WTC11 (cell line): ENCODE data around the gene MAST4. TPM values are rescaled to one million over a fixed set of nuclear protein-coding genes. Genes with fewer than 3 reads are reported as not detected.

Source experiments
- ATAC-seq: fragments of 200-7000 bp; cut with Tn5 transposase; 2 replicates; pipeline ENCODE4 v1.10.0; 2021; ENCODE audit warnings: mild to moderate bottlenecking, moderate library complexity
- CTCF ChIA-PET: fragments of 300-600 bp; sonication (Branson Sonifier 250); formaldehyde crosslinking; loops from one replicate; lab custom pipeline; 2021; ENCODE audit warnings: antibody characterized with exemption; lab: Charles Lee
- POLR2A ChIA-PET: fragments of 350-600 bp; sonication (Branson Sonifier 250); formaldehyde crosslinking; loops from one replicate; lab custom pipeline; 2021; ENCODE audit warnings: antibody characterized with exemption; lab: Charles Lee
- DNase-seq: peaks from one replicate; pipeline ENCODE4 v3.0.0; 2021; ENCODE audit warnings: low spot score
- H3K27ac Mint-ChIP-seq: 2 replicates; pipeline ENCODE4 v1.8.0; 2021; ENCODE audit warnings: mixed read lengths
- H3K27me3 Mint-ChIP-seq: 2 replicates; pipeline ENCODE4 v1.8.0; 2021; ENCODE audit warnings: low read depth, mild to moderate bottlenecking, moderate library complexity, mixed read lengths
- H3K36me3 Mint-ChIP-seq: 2 replicates; pipeline ENCODE4 v1.8.0; 2021; ENCODE audit warnings: mixed read lengths
- H3K4me1 Mint-ChIP-seq: 2 replicates; pipeline ENCODE4 v1.8.0; 2022; ENCODE audit warnings: mixed read lengths
- H3K4me3 Mint-ChIP-seq: 2 replicates; pipeline ENCODE4 v1.8.0; 2021; ENCODE audit warnings: mild to moderate bottlenecking, moderate library complexity, mixed read lengths
- H3K9me3 Mint-ChIP-seq: 2 replicates; pipeline ENCODE4 v1.8.0; 2021; ENCODE audit warnings: mixed read lengths
- EMX1 ChIP-seq: fragments of 250-450 bp; sonication (Bioruptor Pico); IDR thresholded peaks from 2 replicates; pipeline ENCODE4 v1.8.0; 2021; ENCODE audit warnings: mild to moderate bottlenecking
- ETV6 ChIP-seq: sonication (generic); formaldehyde crosslinking; IDR thresholded peaks from 2 replicates; pipeline ENCODE4 v1.8.1; 2022; ENCODE audit warnings: mild to moderate bottlenecking, missing genetic modification reagents
- FOXK1 ChIP-seq: sonication (generic); formaldehyde crosslinking; IDR thresholded peaks from 2 replicates; pipeline ENCODE4 v1.8.0; 2022; ENCODE audit warnings: mild to moderate bottlenecking, moderate library complexity, missing genetic modification reagents
- GABPB1 ChIP-seq: sonication (generic); formaldehyde crosslinking; IDR thresholded peaks from 2 replicates; pipeline ENCODE4 v1.8.1; 2023; ENCODE audit warnings: mild to moderate bottlenecking, missing genetic modification reagents
- GRHL2 ChIP-seq: fragments of 250-450 bp; sonication (Bioruptor Pico); IDR thresholded peaks from 2 replicates; pipeline ENCODE4 v1.8.0; 2022; ENCODE audit warnings: mild to moderate bottlenecking, moderate library complexity; ENCODE audit not compliant: insufficient replicate concordance, severe bottlenecking
- GTF2I ChIP-seq: fragments of 250-450 bp; sonication (Bioruptor Pico); conservative IDR thresholded peaks from 2 replicates; pipeline ENCODE4 v1.4.0; 2021; ENCODE audit warnings: mild to moderate bottlenecking
- IRF2 ChIP-seq: sonication (generic); formaldehyde crosslinking; IDR thresholded peaks from 2 replicates; pipeline ENCODE4 v1.8.0; 2022; ENCODE audit warnings: low read depth, missing genetic modification reagents, borderline replicate concordance
- NFYB ChIP-seq: sonication (generic); formaldehyde crosslinking; conservative IDR thresholded peaks from 2 replicates; pipeline ENCODE4 v1.8.0; 2022; ENCODE audit warnings: low read depth, missing genetic modification reagents
- NR1H2 ChIP-seq: sonication (generic); formaldehyde crosslinking; IDR thresholded peaks from 2 replicates; pipeline ENCODE4 v1.9.0; 2021; ENCODE audit warnings: mild to moderate bottlenecking, moderate library complexity, missing genetic modification reagents
- SMAD4 ChIP-seq: sonication (generic); formaldehyde crosslinking; IDR thresholded peaks from 2 replicates; pipeline ENCODE4 v1.8.0; 2022; ENCODE audit warnings: mild to moderate bottlenecking, missing genetic modification reagents
- TEAD4 ChIP-seq: sonication (generic); formaldehyde crosslinking; IDR thresholded peaks from 2 replicates; pipeline ENCODE4 v1.8.0; 2022; ENCODE audit warnings: mild to moderate bottlenecking, missing genetic modification reagents
- USF2 ChIP-seq: sonication (generic); formaldehyde crosslinking; IDR thresholded peaks from 2 replicates; pipeline ENCODE4 v1.8.1; 2023; ENCODE audit warnings: mild to moderate bottlenecking, missing genetic modification reagents, moderate library complexity
- ZBTB21 ChIP-seq: sonication (generic); formaldehyde crosslinking; IDR thresholded peaks from 2 replicates; pipeline ENCODE4 v1.8.1; 2023; ENCODE audit warnings: mild to moderate bottlenecking, missing genetic modification reagents, borderline replicate concordance
- ZNF425 ChIP-seq: fragments of 250-450 bp; sonication (Bioruptor Pico); conservative IDR thresholded peaks from 2 replicates; pipeline ENCODE4 v1.9.0; 2021; ENCODE audit warnings: mild to moderate bottlenecking
- total RNA-seq: library from RNA; stranded (reverse); gene quantifications from 3 replicates; pipeline ENCODE4 v1.2.3, GENCODE V29; 2021
- TF ChIP-seq, protein P1 (sequence below): fragments of 250-450 bp; sonication (Bioruptor Pico); IDR thresholded peaks from 2 replicates; pipeline ENCODE4 v1.8.0; 2021; ENCODE audit warnings: mild to moderate bottlenecking
- TF ChIP-seq, protein P2 (sequence below): sonication (generic); formaldehyde crosslinking; IDR thresholded peaks from 2 replicates; pipeline ENCODE4 v1.8.1; 2022; ENCODE audit warnings: low read depth, missing genetic modification reagents, borderline replicate concordance
- TF ChIP-seq, protein P3 (sequence below): sonication (generic); formaldehyde crosslinking; IDR thresholded peaks from 2 replicates; pipeline ENCODE4 v1.8.1; 2023; ENCODE audit warnings: mild to moderate bottlenecking, missing genetic modification reagents
- TF ChIP-seq, protein P4 (sequence below): fragments of 250-450 bp; sonication (Bioruptor Pico); IDR thresholded peaks from 2 replicates; pipeline ENCODE4 v2.1.2; 2022; ENCODE audit warnings: mild to moderate bottlenecking, moderate library complexity
- TF ChIP-seq, protein P5 (sequence below): sonication (generic); formaldehyde crosslinking; IDR thresholded peaks from 2 replicates; pipeline ENCODE4 v1.8.0; 2023; ENCODE audit warnings: missing genetic modification reagents

The MAST4 gene
- total RNA-seq, 1 experiment from 2014 or later: 8.0 TPM

- Mint-ChIP-seq H3K27me3 (no peaks in the 10 kb centered on the region), H3K4me1 (peaks cover 5% of the 10 kb centered on the region), H3K4me3 (no peak overlapping the region), H3K36me3 (no peaks in the 10 kb centered on the region), H3K9me3 (no peaks in the 10 kb centered on the region), H3K27ac (no peak overlapping the region)
- TF ChIP-seq NR1H2: no peak
- no peak for TF ChIP-seq ZBTB21
- no peak for TF ChIP-seq IRF2 (CRISPR knock-in tag)
- TF ChIP-seq EMX1 (CRISPR knock-in tag): no peak
- TF ChIP-seq GRHL2 (CRISPR knock-in tag): no peak
- TF ChIP-seq, protein P1, sequence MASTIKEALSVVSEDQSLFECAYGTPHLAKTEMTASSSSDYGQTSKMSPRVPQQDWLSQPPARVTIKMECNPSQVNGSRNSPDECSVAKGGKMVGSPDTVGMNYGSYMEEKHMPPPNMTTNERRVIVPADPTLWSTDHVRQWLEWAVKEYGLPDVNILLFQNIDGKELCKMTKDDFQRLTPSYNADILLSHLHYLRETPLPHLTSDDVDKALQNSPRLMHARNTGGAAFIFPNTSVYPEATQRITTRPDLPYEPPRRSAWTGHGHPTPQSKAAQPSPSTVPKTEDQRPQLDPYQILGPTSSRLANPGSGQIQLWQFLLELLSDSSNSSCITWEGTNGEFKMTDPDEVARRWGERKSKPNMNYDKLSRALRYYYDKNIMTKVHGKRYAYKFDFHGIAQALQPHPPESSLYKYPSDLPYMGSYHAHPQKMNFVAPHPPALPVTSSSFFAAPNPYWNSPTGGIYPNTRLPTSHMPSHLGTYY (CRISPR knock-in tag): no peak
- DNase-seq (no peak), ATAC-seq (no peak)
- CTCF ChIA-PET: no interaction called here
- POLR2A ChIA-PET: no interaction called here
Observed at GRCh38 chr5:67026278-67026677, 430.1 kb downstream of the MAST4 start.

DNA sequence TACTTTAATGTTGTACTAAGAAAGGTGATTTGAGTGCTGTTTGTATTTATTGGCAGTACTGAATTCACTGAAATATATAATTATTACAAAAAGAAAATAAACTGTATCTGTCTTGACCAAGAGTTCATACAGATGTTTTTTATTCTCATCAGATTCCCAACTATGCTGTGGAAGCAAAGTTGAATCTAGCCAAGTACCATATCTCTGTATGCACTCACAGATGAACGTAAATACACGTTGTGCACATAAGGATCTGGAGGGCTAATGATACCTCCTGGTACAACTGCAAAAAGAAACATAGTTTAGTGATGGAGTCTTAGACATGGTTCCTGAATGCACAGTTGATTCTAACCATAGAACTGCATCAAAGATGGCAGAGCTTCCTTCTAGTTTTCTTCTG, 431.0 kb downstream of the MAST4 start:
- DNase-seq (no peak), ATAC-seq (no peak)
- H3K4me3 Mint-ChIP-seq: no peak overlapping the region
- POLR2A ChIA-PET: no interaction called here
- no peak for TF ChIP-seq SMAD4 (CRISPR knock-in tag)
- no peak for TF ChIP-seq TEAD4 (CRISPR knock-in tag)
- TF ChIP-seq, protein P2, sequence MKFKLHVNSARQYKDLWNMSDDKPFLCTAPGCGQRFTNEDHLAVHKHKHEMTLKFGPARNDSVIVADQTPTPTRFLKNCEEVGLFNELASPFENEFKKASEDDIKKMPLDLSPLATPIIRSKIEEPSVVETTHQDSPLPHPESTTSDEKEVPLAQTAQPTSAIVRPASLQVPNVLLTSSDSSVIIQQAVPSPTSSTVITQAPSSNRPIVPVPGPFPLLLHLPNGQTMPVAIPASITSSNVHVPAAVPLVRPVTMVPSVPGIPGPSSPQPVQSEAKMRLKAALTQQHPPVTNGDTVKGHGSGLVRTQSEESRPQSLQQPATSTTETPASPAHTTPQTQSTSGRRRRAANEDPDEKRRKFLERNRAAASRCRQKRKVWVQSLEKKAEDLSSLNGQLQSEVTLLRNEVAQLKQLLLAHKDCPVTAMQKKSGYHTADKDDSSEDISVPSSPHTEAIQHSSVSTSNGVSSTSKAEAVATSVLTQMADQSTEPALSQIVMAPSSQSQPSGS (CRISPR knock-in tag): no peak
- peaks cover 14% of the 10 kb centered on the region for H3K4me1 Mint-ChIP-seq
- no peaks in the 10 kb centered on the region for H3K9me3 Mint-ChIP-seq
- no peak overlapping the region for H3K27ac Mint-ChIP-seq
- CTCF ChIA-PET: no interaction called here
- H3K27me3 Mint-ChIP-seq: no peaks in the 10 kb centered on the region
- no peaks in the 10 kb centered on the region for H3K36me3 Mint-ChIP-seq

- Mint-ChIP-seq H3K4me3 (no peak overlapping the region), H3K27me3 (no peaks in the 10 kb centered on the region), H3K36me3 (no peaks in the 10 kb centered on the region), H3K27ac (no peak overlapping the region), H3K9me3 (no peaks in the 10 kb centered on the region), H3K4me1 (peaks cover 16% of the 10 kb centered on the region)
- TF ChIP-seq, protein P3, sequence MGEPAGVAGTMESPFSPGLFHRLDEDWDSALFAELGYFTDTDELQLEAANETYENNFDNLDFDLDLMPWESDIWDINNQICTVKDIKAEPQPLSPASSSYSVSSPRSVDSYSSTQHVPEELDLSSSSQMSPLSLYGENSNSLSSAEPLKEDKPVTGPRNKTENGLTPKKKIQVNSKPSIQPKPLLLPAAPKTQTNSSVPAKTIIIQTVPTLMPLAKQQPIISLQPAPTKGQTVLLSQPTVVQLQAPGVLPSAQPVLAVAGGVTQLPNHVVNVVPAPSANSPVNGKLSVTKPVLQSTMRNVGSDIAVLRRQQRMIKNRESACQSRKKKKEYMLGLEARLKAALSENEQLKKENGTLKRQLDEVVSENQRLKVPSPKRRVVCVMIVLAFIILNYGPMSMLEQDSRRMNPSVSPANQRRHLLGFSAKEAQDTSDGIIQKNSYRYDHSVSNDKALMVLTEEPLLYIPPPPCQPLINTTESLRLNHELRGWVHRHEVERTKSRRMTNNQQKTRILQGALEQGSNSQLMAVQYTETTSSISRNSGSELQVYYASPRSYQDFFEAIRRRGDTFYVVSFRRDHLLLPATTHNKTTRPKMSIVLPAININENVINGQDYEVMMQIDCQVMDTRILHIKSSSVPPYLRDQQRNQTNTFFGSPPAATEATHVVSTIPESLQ: no peak
- TF ChIP-seq USF2 (CRISPR knock-in tag) (no peak), NFYB (no peak), ETV6 (no peak), GTF2I (CRISPR knock-in tag) (no peak), GABPB1 (no peak), FOXK1 (no peak), IRF2 (CRISPR knock-in tag) (no peak), ZNF425 (CRISPR knock-in tag) (no peak)
- TF ChIP-seq, protein P4, sequence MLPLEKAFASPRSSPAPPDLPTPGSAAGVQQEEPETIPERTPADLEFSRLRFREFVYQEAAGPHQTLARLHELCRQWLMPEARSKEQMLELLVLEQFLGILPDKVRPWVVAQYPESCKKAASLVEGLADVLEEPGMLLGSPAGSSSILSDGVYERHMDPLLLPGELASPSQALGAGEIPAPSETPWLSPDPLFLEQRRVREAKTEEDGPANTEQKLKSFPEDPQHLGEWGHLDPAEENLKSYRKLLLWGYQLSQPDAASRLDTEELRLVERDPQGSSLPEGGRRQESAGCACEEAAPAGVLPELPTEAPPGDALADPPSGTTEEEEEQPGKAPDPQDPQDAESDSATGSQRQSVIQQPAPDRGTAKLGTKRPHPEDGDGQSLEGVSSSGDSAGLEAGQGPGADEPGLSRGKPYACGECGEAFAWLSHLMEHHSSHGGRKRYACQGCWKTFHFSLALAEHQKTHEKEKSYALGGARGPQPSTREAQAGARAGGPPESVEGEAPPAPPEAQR: no peak
- TF ChIP-seq, protein P5, sequence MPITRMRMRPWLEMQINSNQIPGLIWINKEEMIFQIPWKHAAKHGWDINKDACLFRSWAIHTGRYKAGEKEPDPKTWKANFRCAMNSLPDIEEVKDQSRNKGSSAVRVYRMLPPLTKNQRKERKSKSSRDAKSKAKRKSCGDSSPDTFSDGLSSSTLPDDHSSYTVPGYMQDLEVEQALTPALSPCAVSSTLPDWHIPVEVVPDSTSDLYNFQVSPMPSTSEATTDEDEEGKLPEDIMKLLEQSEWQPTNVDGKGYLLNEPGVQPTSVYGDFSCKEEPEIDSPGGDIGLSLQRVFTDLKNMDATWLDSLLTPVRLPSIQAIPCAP (CRISPR knock-in tag): no peak
- POLR2A ChIA-PET: no interaction called here
- ATAC-seq (no peak), DNase-seq (no peak)
- CTCF ChIA-PET: no interaction called here
Observed at GRCh38 chr5:67028371-67028770, 432.2 kb downstream of the MAST4 start.
